OCI-LY1 (cell line): ENCODE results near the gene CCDC33.

Experiments used
- H2AFZ ChIP-seq: fragments of 200-600 bp; sonication (generic), shearing (Covaris generic); 2 replicates; pipeline ENCODE4 v1.6.0; 2014; ENCODE audit warnings: antibody characterized with exemption, mild to moderate bottlenecking, low read length
- H3F3A ChIP-seq: fragments of 200-600 bp; sonication (generic), shearing (Covaris generic); 2 replicates; pipeline ENCODE4 v1.6.0; 2014; ENCODE audit warnings: mild to moderate bottlenecking, antibody characterized with exemption, low read length, moderate library complexity; ENCODE audit not compliant: insufficient read depth
- H3K27ac ChIP-seq: fragments of 200-600 bp; sonication (generic); 2 replicates; pipeline ENCODE4 v1.5.1; 2014; ENCODE audit warnings: low read length, mixed run types, mild to moderate bottlenecking, low read depth; ENCODE audit not compliant: poor library complexity, severe bottlenecking
- H3K27me3 ChIP-seq: fragments of 200-600 bp; sonication (generic); 2 replicates; pipeline ENCODE4 v1.6.0; 2014; ENCODE audit warnings: antibody characterized with exemption, mild to moderate bottlenecking, low read length, moderate library complexity; ENCODE audit not compliant: insufficient read depth
- H3K36me3 ChIP-seq: fragments of 200-600 bp; sonication (generic); 2 replicates; pipeline ENCODE4 v1.6.1; 2014; ENCODE audit warnings: mild to moderate bottlenecking, antibody characterized with exemption, low read length, moderate library complexity, mixed read lengths; ENCODE audit not compliant: insufficient read depth
- H3K4me1 ChIP-seq: fragments of 200-600 bp; sonication (generic); 2 replicates; pipeline ENCODE4 v1.5.1; 2014; ENCODE audit warnings: mild to moderate bottlenecking, low read length, moderate library complexity; ENCODE audit not compliant: insufficient read depth, severe bottlenecking
- H3K4me2 ChIP-seq: fragments of 200-600 bp; sonication (generic), shearing (Covaris generic); 2 replicates; pipeline ENCODE4 v1.6.1; 2014; ENCODE audit warnings: low read length
- H3K4me3 ChIP-seq: fragments of 200-600 bp; sonication (generic); 2 replicates; pipeline ENCODE4 v1.5.1; 2014; ENCODE audit warnings: low read length, low read depth, mild to moderate bottlenecking, mixed read lengths; ENCODE audit not compliant: poor library complexity, severe bottlenecking
- H3K79me2 ChIP-seq: fragments of 200-600 bp; shearing (Covaris generic); 2 replicates; pipeline ENCODE4 v1.6.1; 2016; ENCODE audit warnings: mixed run types, low read length, mixed read lengths; ENCODE audit not compliant: insufficient read depth
- H3K9ac ChIP-seq: fragments of 200-600 bp; sonication (generic), shearing (Covaris generic); 2 replicates; pipeline ENCODE4 v1.6.1; 2014; ENCODE audit warnings: mild to moderate bottlenecking, low read length, mixed read lengths
- H3K9me2 ChIP-seq: fragments of 200-600 bp; sonication (generic), shearing (Covaris generic); 2 replicates; pipeline ENCODE4 v1.6.1; 2014; ENCODE audit warnings: low read depth, mild to moderate bottlenecking, low read length, mixed read lengths
- H3K9me3 ChIP-seq: fragments of 200-600 bp; shearing (Covaris generic); 2 replicates; pipeline ENCODE4 v1.6.1; 2014; ENCODE audit warnings: low read length, mixed read lengths
- H4K20me1 ChIP-seq: fragments of 200-600 bp; sonication (generic), shearing (Covaris generic); 2 replicates; pipeline ENCODE4 v1.6.0; 2016; ENCODE audit warnings: mild to moderate bottlenecking, low read length; ENCODE audit not compliant: insufficient read depth
- EZH2 ChIP-seq: fragments of 200-600 bp; sonication (generic), shearing (Covaris generic); IDR thresholded peaks from 2 replicates; pipeline ENCODE4 v1.8.0; 2017; ENCODE audit warnings: borderline replicate concordance, mixed run types, mild to moderate bottlenecking, antibody characterized with exemption, low read length, moderate library complexity, mixed read lengths
- TF ChIP-seq, protein P1 (sequence below): fragments of 200-600 bp; sonication (generic), shearing (Covaris generic); IDR thresholded peaks from 2 replicates; pipeline ENCODE4 v1.5.1; 2017; ENCODE audit warnings: mild to moderate bottlenecking, antibody characterized with exemption, low read length, moderate library complexity, mixed read lengths

Gene CCDC33

DNA sequence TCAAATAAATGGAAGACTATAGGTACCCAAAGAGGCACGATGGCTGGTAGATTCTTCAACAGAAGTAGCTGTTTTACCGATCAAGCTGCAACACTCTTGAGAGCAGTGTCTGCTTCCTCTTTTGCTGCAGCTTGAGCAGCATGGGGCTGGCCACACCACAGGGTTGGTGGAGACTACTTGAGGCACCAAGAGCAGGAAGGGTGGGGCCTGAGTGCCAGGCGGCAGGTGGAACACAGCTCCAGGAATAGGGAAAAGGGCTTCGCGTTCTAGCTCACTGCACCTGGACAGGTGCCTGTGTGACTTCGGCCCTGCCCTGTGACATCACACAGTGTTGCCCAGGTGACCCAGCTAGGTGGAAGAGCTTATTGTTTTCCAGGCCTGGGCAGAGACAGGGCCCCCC lies at the start of gene CCDC33:
TSS of gene CCDC33 (plus strand) at position 365 of the 400 bp plus-strand sequence. CDS start 394 bp downstream, outside the sequence.
- Histone ChIP-seq H2AFZ (no peak within 1 kb of the TSS), H3K27me3 (no peaks in the 10 kb centered on the region; the same call in 1 of the 2 replicates), H3K36me3 (no peaks in the 10 kb centered on the region), H3K4me2 (no peak within 1 kb of the TSS), H3K4me3 (no peak within 1 kb of the TSS), H3K27ac (no peak within 1 kb of the TSS), H3K79me2 (no peaks in the 10 kb centered on the region), H3K4me1 (no peaks in the 10 kb centered on the region), H3K9me3 (no peaks in the 10 kb centered on the region), H3K9ac (no peak within 1 kb of the TSS), H4K20me1 (no peaks in the 10 kb centered on the region), H3F3A (no peaks in the 10 kb centered on the region), H3K9me2 (no peaks in the 10 kb centered on the region)
- TF ChIP-seq, protein P1, sequence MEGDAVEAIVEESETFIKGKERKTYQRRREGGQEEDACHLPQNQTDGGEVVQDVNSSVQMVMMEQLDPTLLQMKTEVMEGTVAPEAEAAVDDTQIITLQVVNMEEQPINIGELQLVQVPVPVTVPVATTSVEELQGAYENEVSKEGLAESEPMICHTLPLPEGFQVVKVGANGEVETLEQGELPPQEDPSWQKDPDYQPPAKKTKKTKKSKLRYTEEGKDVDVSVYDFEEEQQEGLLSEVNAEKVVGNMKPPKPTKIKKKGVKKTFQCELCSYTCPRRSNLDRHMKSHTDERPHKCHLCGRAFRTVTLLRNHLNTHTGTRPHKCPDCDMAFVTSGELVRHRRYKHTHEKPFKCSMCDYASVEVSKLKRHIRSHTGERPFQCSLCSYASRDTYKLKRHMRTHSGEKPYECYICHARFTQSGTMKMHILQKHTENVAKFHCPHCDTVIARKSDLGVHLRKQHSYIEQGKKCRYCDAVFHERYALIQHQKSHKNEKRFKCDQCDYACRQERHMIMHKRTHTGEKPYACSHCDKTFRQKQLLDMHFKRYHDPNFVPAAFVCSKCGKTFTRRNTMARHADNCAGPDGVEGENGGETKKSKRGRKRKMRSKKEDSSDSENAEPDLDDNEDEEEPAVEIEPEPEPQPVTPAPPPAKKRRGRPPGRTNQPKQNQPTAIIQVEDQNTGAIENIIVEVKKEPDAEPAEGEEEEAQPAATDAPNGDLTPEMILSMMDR, result no peak
- TF ChIP-seq EZH2, result no peak

DNA sequence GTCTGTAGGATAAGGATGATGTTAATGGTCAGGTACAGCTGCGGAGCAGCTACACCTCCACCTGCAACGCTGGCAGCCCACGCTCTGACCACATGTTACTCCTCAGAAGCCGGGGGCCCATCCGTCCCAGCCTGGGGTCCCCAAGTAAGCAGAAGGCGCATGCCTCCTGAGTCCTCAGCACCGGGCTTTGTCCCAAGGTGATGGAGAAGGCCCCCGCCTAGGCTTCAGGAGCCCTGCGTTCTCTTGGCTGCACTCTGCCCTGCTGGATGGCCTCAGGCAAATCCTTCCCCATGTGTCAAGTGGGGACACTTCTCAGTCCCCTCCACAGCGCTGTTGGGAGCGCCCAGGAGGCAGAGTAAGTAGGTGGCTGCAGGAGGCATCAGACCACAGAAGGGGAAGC lies 47.9 kb upstream of the CCDC33 start:
- Histone ChIP-seq H3K79me2 (no peaks in the 10 kb centered on the region), H4K20me1 (no peaks in the 10 kb centered on the region), H3K36me3 (no peaks in the 10 kb centered on the region), H2AFZ (no peak overlapping the region), H3K4me3 (no peak overlapping the region), H3K27ac (no peak overlapping the region), H3K4me1 (no peaks in the 10 kb centered on the region), H3K27me3 (no peaks in the 10 kb centered on the region; the same call in 1 of the 2 replicates), H3K9ac (no peak overlapping the region), H3K9me2 (no peaks in the 10 kb centered on the region), H3K4me2 (no peak overlapping the region), H3K9me3 (no peaks in the 10 kb centered on the region), H3F3A (no peaks in the 10 kb centered on the region)
- TF ChIP-seq, protein P1, result no peak
- TF ChIP-seq EZH2, result no peak

DNA sequence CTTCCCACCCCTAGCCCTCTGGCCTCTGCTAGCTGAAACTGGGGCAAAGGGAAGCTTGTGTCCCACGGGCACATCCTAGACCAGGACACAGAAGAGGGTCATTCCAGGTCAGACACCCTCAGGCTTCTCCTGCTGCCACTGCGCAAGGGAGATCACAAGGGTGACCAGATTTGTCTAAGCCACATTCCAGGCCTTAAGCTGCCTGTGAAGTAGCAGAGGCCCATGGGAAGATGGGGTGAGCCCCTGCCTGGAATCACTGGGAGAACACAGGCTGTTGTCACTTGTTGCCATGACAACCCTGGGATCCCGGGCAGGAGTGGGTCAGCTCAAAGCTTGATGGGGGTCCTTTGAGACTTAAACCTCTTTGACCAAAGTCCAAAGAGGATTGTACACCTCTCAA lies 44.3 kb upstream of the CCDC33 start:
- no peak overlapping the region for H3K27ac ChIP-seq
- no peak overlapping the region for H3K4me2 ChIP-seq
- no peaks in the 10 kb centered on the region for H3K27me3 ChIP-seq
- no peak for TF ChIP-seq EZH2
- TF ChIP-seq, protein P1, result no peak
- H3K36me3 ChIP-seq, result no peaks in the 10 kb centered on the region
- no peaks in the 10 kb centered on the region for H3K79me2 ChIP-seq
- H3K4me1 ChIP-seq, result no peaks in the 10 kb centered on the region
- H2AFZ ChIP-seq, result no peak overlapping the region
- no peak overlapping the region for H3K9ac ChIP-seq
- H3F3A ChIP-seq, result no peaks in the 10 kb centered on the region
- H4K20me1 ChIP-seq, result no peaks in the 10 kb centered on the region
- no peaks in the 10 kb centered on the region for H3K9me2 ChIP-seq
- H3K9me3 ChIP-seq, result no peaks in the 10 kb centered on the region
- H3K4me3 ChIP-seq, result no peak overlapping the region
